ENCODE data around the gene CYSLTR2.

CYSLTR2 gene, protein sequence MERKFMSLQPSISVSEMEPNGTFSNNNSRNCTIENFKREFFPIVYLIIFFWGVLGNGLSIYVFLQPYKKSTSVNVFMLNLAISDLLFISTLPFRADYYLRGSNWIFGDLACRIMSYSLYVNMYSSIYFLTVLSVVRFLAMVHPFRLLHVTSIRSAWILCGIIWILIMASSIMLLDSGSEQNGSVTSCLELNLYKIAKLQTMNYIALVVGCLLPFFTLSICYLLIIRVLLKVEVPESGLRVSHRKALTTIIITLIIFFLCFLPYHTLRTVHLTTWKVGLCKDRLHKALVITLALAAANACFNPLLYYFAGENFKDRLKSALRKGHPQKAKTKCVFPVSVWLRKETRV

DNA sequence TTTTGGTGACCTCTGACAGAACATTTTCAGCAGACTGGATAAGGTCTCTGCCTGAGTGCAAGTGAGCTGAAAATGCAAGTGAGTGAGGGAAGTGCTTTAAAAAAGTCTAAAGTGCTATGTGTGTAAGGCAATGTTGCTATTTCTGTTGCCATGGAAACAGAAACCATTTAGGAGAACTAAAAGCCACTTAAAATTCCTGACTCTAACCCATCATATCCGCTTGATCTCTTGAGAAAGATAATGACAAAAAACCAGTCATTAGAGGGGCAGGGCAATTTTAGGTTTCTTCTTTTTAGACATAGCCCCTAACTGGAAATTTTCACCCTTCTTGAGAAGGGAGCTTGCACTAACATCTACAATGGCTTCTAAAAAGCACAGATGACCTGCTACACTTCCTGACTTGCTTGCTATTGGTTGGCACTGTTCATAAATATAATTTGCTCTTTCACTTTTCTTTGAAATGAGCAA, at the start of gene CYSLTR2:
Gene CYSLTR2, plus strand, starts transcription at position 458 of the 468 bp plus-strand sequence. CDS start 52,889 bp downstream, outside the sequence.
- DNase-seq, result no peak
- intact Hi-C loops (cut with DNase I), result no loop called here

DNA sequence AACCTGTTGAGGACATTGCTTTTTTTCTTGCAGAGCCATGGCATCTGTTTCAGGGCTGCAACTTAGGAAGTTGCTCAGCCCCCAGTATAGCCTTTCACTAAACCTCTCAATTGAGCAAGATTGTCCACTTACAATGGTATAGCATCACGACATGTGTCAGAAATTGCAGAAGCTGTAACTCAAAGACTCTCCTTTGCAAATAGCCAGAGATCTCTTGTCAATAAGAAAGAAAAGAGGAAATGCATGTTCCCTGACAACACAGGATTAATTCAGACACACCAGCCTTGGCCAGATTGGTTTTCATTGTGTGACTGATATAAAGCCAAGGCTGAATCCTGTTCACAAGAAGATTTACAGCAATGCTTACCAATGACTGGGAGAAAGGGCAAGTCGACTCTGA, 38.7 kb upstream of the CYSLTR2 start:
- DNase-seq, result no peak
- intact Hi-C loops (cut with DNase I), result no loop called here

DNA sequence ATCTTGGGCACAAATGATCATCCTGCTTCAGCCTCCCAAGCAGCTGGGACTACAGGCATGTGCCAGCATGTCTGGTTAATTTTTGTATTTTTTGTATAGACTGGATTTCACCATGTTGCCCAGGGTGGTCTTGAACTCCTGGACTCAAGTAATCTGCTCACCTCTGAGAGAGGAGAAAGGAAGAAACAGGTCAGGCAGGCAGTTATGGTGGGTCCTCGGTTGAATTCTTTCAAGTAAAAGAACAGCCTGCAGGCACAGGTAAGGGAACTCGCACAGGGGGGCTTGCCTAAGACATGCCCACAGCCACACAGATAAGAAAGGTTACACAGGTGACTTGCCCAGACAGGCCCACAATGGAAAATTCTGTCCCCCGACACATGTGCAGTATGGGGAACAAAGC, 34.8 kb upstream of the CYSLTR2 start:
- no peak for DNase-seq
- intact Hi-C loops (cut with DNase I), result no loop called here

DNA sequence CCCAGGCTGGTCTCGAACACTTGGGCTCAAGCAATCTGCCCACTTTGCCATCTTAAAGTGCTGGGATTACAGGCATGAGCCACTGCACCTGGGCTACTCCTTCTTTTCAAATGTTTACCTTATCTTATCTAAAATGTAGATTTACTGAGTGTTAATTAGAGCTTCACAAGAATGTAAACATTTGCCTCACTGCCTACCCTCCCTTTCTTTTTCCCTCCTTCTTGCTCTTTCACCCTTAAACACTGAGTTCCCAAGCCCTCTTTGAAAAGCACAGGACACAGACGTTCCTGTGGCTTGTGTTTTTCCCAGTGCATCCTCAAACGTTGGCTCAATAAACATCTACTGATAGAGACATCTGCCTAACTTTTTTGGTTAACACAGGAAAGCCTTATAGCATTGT, 32.7 kb upstream of the CYSLTR2 start:
- DNase-seq, result no peak

DNA sequence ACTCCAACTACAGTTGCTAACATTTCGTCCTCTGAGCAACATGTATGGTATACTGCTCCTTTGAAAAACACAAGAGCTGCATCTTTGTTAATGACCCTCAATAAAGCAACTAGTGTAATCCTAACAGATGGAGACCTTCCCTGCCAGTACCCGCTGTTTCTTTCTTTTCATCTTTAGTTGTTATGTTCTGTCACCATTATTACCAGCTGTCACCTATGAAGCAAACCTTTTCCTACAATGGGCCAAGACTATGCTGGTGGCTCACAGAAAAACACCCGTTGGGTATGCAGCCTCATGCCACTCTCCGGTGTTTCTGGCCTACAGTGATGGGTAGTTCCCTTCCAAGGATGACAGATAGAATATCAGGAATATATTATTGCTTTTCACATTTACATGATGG, 29.7 kb upstream of the CYSLTR2 start:
- intact Hi-C loops (cut with DNase I), result no loop called here
- no peak for DNase-seq

More for the DNA sequence above, 32.7 kb upstream of the CYSLTR2 start:
- intact Hi-C loops (cut with DNase I), result no loop called here

DNA sequence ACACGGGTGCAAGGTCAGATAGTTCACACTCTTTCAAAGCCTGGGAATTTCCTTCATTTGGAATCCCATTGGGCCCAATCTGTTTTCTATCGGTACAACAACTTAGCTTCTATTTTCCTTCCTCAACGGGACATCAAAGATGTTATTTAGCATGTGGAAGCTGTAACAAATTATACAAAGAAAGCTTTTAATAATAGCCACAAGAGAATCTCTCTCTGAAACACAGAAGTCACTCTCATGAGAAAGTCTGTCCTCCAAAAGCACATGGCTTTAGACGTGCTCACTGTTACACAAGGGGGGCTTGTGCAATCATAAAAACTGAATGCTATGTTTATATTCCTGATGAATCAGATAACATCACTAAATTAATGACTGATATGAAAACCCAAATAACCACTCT, 28.9 kb upstream of the CYSLTR2 start:
- DNase-seq, result no peak

DNA sequence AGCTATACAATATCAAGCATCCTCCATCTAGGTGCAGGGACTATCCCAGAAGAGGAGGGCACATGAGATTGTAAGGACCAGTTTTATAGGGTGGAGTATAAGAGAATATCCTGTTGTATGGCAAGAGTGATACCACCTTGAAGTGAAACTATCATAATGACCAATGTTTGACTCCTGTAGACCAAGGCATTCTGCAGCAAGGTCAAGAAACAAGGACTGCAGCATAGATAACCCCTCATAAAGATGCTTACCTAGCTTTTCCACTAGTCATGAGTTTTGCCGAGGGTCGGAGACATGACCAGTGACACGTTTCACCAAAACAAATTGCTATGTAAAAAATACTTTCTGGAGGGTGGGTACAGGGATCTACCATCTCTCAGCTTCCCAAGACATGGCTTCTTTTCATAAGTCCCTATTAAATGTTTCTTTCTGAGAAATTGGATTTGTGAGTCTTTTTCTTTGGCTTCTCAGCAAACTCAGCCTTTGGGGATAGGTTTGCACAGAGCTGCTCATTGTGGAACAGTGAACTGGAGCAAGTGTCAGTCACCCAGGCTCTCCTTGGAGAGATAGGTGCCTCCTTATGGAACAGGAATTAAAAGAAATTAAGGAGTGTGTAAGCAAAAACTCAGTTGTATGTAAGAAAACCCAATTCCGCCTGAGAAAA, 28.2 kb upstream of the CYSLTR2 start:
- intact Hi-C loops (cut with DNase I), result no loop called here
- DNase-seq, result no peak

More for the DNA sequence above, 28.9 kb upstream of the CYSLTR2 start:
- intact Hi-C loops (cut with DNase I), result no loop called here

DNA sequence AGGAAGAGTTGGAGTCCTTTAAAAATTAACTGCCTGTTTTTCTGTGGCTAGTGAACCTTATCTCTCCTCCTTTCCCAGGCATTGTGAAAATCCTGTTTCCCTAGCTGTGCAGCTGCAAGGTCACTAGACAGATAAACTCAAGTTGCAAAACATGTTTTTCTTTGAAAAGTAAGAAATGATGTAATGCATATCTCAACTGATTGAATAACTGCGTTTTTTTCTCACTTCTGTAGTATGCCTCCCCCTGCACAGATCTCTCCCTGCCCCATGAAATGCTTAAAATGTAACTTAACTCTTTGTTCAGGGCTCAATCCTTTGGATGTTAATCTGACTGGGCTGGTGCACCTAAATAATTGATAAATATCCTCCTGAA, 27.7 kb upstream of the CYSLTR2 start:
- DNase-seq, result no peak
- intact Hi-C loops (cut with DNase I), result no loop called here

DNA sequence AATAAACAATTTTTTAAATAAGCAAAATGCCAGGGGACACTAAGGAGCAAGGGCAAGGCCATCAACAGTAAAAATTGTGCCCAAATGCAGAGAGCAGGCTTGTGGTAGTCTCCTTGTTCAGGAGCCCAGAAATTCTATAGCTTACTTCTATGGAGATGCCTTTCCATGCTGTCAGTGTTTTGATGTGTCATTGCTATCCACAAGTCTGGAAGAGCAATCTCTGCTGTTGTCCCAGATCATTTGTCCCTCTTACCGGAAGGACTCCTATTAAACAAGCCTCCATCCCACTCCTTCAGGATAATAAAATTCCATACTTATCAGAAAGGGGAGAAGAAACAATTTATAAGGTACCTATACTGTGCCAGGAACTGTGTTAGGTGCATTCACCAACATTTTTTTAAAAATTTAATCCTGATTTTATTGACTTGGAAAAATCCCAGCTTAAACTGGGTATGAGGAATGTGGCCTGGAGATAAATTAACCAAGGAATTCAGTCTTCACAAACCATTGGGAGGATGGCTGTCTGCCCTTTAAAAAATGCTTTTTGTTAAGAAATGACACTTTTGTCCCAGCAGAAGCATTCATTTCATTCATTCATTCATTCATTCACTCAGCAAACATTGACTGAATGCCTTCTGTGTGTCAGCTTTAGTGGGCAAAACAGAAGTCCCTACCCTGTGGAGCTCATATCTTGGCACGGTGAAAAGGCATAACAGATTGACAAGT, 26.8 kb upstream of the CYSLTR2 start:
- DNase-seq, result no peak

DNA sequence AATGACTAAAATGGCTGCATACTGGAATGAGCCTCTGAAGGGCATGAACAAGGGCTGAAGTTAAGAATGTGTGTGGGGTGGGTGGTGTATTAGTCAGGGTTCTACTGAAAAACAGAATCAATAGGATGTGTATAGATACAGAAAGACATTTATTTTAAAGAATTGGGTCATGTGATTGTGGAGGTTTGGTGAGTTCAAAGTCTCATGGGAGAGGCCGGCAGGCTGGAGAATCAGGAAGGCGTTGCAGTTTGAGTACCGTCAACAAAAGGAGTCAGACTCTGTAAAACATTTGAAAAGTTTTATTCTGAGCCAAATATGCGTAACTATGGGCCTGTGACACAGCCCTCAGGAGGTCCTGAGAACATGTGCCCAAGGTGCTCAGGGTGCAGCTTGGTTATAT, 24.5 kb upstream of the CYSLTR2 start:
- intact Hi-C loops (cut with DNase I), result no loop called here
- no peak for DNase-seq

More for the DNA sequence above, 26.8 kb upstream of the CYSLTR2 start:
- intact Hi-C loops (cut with DNase I), result no loop called here

DNA sequence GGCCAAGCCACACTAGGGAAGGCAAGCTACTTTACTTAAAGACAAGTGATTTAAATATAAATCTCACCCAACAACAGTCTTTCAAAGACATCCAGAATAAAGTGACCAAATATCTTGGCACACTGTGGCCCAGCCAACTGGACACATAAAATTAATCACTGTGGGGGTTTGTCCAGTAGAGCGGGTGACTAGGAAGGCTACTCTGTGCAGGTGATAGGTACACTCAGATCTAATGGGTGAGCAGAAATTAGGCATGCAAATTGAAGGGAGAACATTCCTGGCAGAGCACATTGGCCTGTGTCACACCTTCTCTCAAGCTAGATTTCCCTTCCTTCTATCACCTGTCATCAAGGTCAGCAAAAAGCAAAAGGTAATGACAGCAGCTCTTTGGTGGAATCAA, 23.4 kb upstream of the CYSLTR2 start:
- no peak for DNase-seq
- intact Hi-C loops (cut with DNase I), result no loop called here

DNA sequence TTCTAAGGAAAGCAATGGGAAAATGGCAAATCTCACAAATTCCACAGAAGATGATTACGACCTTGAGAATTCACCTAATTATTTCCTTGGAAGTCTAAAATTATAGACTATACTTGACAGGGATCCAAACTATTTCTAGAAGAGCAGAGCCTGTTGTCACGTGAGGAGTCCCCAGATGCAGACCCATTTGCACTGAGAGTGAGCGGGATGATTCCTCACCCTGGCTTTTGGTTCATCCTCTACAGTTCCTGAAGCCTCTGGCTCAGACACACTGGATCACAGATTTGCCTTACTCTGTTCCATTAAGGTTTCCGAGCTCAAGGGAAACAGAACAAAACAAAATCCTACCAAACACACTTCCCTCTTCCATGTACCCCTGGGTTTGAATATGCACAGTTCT, 23.0 kb upstream of the CYSLTR2 start:
- DNase-seq, result no peak

DNA sequence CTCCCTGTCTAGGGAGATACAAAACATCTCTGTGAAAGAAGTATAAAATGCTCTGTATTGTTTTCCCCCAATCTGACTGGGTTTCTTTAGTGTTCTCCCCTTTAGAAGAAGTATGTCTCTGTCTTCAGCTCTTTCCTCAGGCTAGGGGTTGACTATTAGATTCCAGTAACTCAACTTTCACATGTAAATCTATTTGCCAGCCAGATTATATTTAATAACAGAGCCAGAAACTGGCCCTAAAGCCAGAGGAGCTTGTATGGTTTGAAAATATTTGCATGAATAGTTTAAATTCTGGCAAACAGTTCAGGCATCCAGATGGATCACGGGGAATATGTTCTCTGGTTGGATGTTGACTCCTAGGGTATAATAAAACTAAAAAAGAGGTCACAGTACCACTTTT, 22.3 kb upstream of the CYSLTR2 start:
- no peak for DNase-seq
- intact Hi-C loops (cut with DNase I), result no loop called here

More for the DNA sequence above, 23.0 kb upstream of the CYSLTR2 start:
- intact Hi-C loops (cut with DNase I), result no loop called here

DNA sequence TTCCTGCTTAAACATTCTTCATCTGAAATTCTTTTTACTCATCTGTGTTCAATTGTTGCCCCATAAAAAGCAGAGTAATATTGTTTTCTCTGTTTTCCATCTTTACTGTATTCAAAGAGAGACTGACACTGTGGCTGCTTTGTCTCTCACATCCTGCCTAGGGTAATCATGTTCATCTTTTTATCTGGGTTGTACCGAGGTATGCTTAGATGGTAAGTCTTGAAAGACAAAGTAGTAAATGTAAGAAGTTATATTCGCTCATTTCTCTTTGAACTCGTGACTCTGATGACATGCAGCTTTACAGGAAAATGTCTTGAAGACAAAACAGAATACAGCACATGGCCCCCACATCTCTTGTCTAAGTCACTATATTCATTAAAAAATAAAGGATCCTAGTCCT, 20.0 kb upstream of the CYSLTR2 start:
- intact Hi-C loops (cut with DNase I), result no loop called here
- DNase-seq, result no peak

DNA sequence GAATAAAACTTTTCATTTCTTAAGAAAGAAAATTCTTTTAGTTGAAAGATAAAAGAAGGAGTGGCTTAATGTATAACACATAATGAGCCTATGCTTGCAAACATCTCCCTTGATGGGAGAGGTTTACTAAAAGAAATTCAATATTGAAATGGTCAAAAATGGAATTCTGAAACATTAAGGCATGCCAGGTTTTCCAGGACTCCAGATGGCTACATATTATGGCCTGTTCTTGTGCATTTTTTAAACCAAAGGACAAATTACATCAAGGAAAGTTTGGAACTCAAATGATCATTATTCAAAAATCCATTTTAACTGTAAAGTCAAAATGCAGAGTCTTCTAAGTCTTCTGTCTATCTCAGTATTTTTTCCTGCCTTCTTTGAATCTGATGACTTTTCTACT, 19.1 kb upstream of the CYSLTR2 start:
- intact Hi-C loops (cut with DNase I), result no loop called here
- no peak for DNase-seq

DNA sequence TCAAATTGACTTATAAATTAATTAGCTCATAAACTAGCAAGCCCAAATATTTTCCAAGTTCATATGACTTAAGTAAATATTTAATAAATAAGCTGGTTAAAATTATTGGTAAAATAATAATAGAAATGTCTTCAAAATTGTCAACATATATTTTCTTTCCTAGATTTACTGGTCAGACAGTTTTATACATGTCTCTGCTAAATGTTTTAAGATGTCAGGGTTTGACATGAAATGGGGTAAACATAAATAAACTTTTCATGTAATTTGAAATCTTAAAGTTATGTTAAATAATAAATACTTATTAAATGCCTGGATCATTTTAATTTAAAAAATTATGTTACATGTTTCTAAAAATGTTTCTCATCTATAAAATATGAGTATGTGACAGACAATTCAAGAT, 18.3 kb upstream of the CYSLTR2 start:
- intact Hi-C loops (cut with DNase I), result no loop called here
- no peak for DNase-seq

DNA sequence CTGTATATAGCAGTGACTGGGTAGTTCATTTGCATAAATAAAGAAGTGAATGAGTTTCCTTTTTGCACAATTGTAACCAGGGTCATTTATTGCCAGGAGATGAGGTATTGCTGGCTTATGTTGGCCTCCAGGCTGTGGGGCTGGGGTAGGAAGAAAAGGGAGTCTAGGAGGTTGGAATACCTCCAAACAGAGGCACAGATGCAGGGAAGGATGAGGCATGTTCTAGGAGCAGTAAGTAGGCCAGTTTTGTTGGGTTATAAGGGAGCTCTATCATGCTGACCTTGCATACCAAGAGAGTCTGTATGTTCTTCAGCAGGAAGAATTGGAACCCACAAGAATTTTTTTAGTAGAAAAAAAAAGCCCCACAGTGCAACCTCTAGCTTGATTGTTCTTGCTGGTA, 17.2 kb upstream of the CYSLTR2 start:
- intact Hi-C loops (cut with DNase I), result no loop called here
- no peak for DNase-seq

DNA sequence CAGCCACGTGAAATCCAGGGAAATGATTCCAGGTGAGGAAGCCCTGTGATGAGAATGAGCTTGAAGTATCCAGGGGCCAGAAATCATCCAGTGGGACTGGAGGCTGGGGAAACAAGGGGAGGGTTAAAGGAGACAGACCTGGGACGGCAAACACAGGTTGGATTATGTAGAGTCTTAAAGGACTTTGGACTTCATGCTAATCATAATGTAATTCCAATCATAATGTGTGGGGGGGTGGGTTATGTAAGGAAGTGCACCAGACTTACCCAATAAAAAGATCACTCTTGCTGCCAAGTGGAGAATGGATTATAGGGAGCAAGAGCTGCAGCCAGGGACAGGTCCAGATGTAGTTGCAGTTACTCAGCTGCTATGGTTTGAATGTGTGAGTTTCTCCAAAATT, 16.1 kb upstream of the CYSLTR2 start:
- intact Hi-C loops (cut with DNase I), result no loop called here
- DNase-seq, result no peak

DNA sequence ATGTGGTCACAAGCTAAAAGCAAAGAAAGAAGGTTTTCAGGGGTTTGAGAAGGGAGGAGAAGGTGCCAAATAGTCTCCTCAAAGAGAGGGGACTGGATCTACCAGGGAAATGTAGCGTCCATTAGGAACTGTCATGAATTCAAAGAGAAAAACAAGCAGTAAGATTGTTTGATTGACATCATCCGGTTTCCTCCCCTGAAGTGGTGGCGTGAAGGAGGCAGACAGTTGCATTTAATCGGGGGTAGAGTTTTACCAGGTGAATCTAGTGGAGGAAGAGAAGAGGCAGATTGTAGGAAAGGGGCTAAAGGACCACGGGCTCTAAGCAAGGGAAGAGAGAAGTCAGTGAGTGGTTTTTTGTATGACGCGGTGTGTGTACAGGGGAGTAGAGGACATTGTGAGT, 13.0 kb upstream of the CYSLTR2 start:
- DNase-seq, result no peak

DNA sequence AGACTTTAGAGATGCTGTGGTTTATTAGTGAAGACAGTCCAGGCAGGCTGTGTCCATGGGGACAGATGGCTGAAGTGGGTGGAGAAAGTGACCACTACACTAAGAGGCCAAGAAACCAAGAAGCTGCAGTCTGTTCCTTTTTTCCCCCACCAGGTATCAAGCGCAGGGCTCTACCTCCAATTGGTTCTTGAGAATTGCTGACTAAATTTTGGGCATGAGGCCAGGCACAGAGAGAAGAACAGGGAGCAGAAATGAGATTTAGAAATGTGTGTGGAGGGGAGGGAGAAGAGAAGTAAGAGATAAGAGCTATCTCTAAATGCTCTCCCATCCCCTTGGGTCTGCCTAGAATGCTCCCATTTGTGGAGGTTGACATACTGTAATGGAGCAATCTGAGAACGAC, 12.3 kb upstream of the CYSLTR2 start:
- intact Hi-C loops (cut with DNase I), result no loop called here
- DNase-seq, result no peak

More for the DNA sequence above, 13.0 kb upstream of the CYSLTR2 start:
- intact Hi-C loops (cut with DNase I), result no loop called here

DNA sequence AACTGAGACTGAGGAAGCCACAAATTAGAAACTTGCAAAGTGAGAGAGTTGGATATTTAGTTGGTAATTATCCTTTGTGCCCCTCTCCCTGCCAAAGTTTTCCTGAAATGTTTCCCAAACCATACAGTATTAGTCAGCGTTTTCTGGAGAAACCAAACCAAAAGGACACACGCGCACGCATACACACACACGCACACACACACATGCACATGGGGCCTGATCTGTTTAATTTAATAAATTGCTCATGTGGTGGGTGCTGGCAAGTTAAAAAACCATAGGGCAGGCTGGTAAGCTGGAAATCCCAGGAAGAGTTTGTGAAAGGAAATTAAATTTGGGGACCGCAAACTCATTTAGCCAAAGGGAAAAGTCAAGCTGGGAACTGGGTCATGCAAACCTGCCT, 11.7 kb upstream of the CYSLTR2 start:
- intact Hi-C loops (cut with DNase I), result no loop called here
- DNase-seq, result no peak

DNA sequence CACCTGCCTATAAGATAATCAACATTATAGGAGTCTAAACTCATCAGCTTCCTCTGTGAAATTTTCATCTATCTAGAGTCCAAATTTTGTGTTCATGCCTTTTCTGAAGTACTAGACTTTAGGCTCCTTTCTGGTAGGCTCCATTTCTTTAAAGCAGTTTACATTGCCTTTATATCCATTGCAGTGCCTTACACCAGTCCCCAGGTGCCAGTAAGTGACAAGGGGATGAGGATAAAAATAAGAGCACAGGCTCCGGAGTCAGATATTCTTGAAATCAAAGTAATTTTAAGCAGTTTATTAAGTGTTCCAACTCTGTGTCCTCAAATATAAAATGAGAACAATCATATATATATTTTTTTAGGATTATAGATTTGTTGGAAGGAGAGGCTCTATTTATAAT, 10.6 kb upstream of the CYSLTR2 start:
- no peak for DNase-seq
- intact Hi-C loops (cut with DNase I), result no loop called here
